GM12878 (cell line): ENCODE data around the gene PM20D2. TPM values are rescaled to one million over a fixed set of nuclear protein-coding genes. Genes with fewer than 3 reads are reported as not detected.
A peak's percentile ranks its signal among the peaks of the same experiment; 100 is the strongest.

ENCODE experiments used
- CBX5 ChIP-seq: sonication (generic); IDR thresholded peaks from 2 replicates; pipeline ENCODE4 v1.6.1; 2016; ENCODE audit warnings: low read depth, moderate library complexity, mild to moderate bottlenecking, inconsistent platforms
- CUX1 ChIP-seq: IDR thresholded peaks from 2 replicates; pipeline ENCODE4 v1.6.1; 2012; ENCODE audit warnings: improper control_type of control experiment, low read depth, low read length; ENCODE audit not compliant: insufficient replicate concordance
- DPF2 ChIP-seq: fragments of 450-650 bp; IDR thresholded peaks from 2 replicates; pipeline ENCODE4 v1.6.1; 2017; ENCODE audit warnings: mild to moderate bottlenecking
- EGR1 ChIP-seq, 2 experiments: IDR thresholded peaks; 1 replicate in 1 of 2; 2 replicates in 1 of 2; pipeline ENCODE4 v1.6.1; 2011 to 2012; ENCODE audit warnings: low read depth in 2 of 2, low read length in 2 of 2, borderline replicate concordance in 1 of 2, mild to moderate bottlenecking in 1 of 2, moderate library complexity in 1 of 2
- ELK1 ChIP-seq: IDR thresholded peaks from 2 replicates; pipeline ENCODE4 v1.6.1; 2012; ENCODE audit warnings: low read depth, low read length, improper control_type of control experiment
- GATAD2B ChIP-seq: fragments of 450-650 bp; conservative IDR thresholded peaks from 2 replicates; pipeline ENCODE4 v1.6.1; 2017; ENCODE audit warnings: low read depth, mild to moderate bottlenecking, moderate library complexity
- HDAC6 ChIP-seq: fragments of 200-600 bp; sonication (generic); IDR thresholded peaks from one replicate; pipeline ENCODE4 v1.8.0; 2017; ENCODE audit warnings: antibody characterized with exemption; ENCODE audit not compliant: unreplicated experiment
- MYC ChIP-seq: IDR thresholded peaks from 2 replicates; pipeline ENCODE4 v1.6.1; 2011; ENCODE audit warnings: mild to moderate bottlenecking, low read length, moderate library complexity, inconsistent platforms; ENCODE audit not compliant: insufficient read depth, insufficient replicate concordance, insufficient read length, severe bottlenecking
- PBX3 ChIP-seq: IDR thresholded peaks from 2 replicates; pipeline ENCODE4 v1.6.1; 2011; ENCODE audit warnings: mild to moderate bottlenecking, low read depth, low read length, moderate library complexity; ENCODE audit not compliant: insufficient replicate concordance
- PRDM15 ChIP-seq: fragments of 450-650 bp; formaldehyde crosslinking; IDR thresholded peaks from 2 replicates; pipeline ENCODE4 v1.4.0; 2020; ENCODE audit warnings: mild to moderate bottlenecking, moderate library complexity
- RUNX3 ChIP-seq: IDR thresholded peaks from 2 replicates; pipeline ENCODE4 v1.6.1; 2012; ENCODE audit warnings: low read length, inconsistent platforms
- SUZ12 ChIP-seq: fragments of 200-600 bp; sonication (generic); IDR thresholded peaks from one replicate; pipeline ENCODE4 v1.6.1; 2018; ENCODE audit warnings: antibody characterized with exemption, mild to moderate bottlenecking; ENCODE audit not compliant: unreplicated experiment
- TARDBP ChIP-seq: IDR thresholded peaks from 2 replicates; pipeline ENCODE4 v1.6.1; 2016; ENCODE audit warnings: borderline replicate concordance
- WRNIP1 ChIP-seq: IDR thresholded peaks from 2 replicates; pipeline ENCODE4 v1.6.1; 2011; ENCODE audit warnings: low read depth, low read length, improper control_type of control experiment, borderline replicate concordance
- ZNF274 ChIP-seq: IDR thresholded peaks from one replicate; pipeline ENCODE4 v1.8.0; 2011; ENCODE audit not compliant: insufficient read length, insufficient read depth
- polyA plus RNA-seq, 11 experiments: library from polyadenylated mRNA; depleted of rRNA in 4 of 11; unstranded in 6 of 11; stranded (reverse) in 5 of 11; fragments of >200 nt; fragmentation: Nextera tagmentation in 4 of 11; fragmentation: Illumina TruSeq in 1 of 11; extraction: Ambion mirVana in 4 of 11; extraction: Trizol in 1 of 11; gene quantifications; 1 replicate in 1 of 11; 2 replicates in 10 of 11; pipeline versions ENCODE4 v1.2.1 to v1.2.3, GENCODE V29; 2011 to 2016; ENCODE audit warnings: inconsistent platforms in 2 of 11, missing spikeins in 2 of 11, low read depth in 1 of 11
- total RNA-seq, 4 experiments: library from RNA; depleted of rRNA in 3 of 4; stranded (reverse); fragments of >200 nt in 3 of 4; fragmentation: Illumina TruSeq in 1 of 4; extraction: Trizol in 1 of 4; gene quantifications; 2 replicates each; pipeline versions ENCODE4 v1.2.1 to v1.2.3, GENCODE V29; 2013 to 2021

The PM20D2 gene
- total and polyA plus RNA-seq, 10 of the 15 experiments (the other 5 are each of a cell fraction or from before 2014, with no cell fraction given), result 7.8 to 23.6 (median 15.7) TPM

- no peak for TF ChIP-seq PRDM15 (CRISPR knock-in tag)
- peak; percentile 30; the same call in 1 of the 2 replicates for TF ChIP-seq DPF2
- no peak for TF ChIP-seq EGR1 (IDR thresholded peaks at IDR 0.05; ENCODE audit: borderline replicate concordance in 1 of 2, low read depth in 2 of 2, low read length in 2 of 2)
- TF ChIP-seq ZNF274, result no peak
- TF ChIP-seq CBX5, result no peak
- no peak for TF ChIP-seq CUX1
- no peak for TF ChIP-seq ELK1
- peak; percentile 52 for TF ChIP-seq SUZ12
- no peak for TF ChIP-seq RUNX3
- no peak for TF ChIP-seq PBX3
- no peak for TF ChIP-seq MYC
- TF ChIP-seq HDAC6, result peak; percentile 98
- TF ChIP-seq GATAD2B, result peak; percentile 65
- TF ChIP-seq WRNIP1, result no peak
- no peak for TF ChIP-seq TARDBP
Observed at GRCh38 chr6:89117211-89118108, 28.4 kb upstream of the PM20D2 start, which contains the start of gene SRSF12 (continued).
